GM12872 (cell line): Measurements from ENCODE around the gene GIGYF1.

Experiments
- TF ChIP-seq, protein P1 (sequence below): IDR thresholded peaks from 3 replicates; pipeline ENCODE4 v1.5.1; 2011; ENCODE audit warnings: low read depth, mild to moderate bottlenecking, low read length, moderate library complexity; ENCODE audit not compliant: insufficient read depth

The GIGYF1 gene

DNA sequence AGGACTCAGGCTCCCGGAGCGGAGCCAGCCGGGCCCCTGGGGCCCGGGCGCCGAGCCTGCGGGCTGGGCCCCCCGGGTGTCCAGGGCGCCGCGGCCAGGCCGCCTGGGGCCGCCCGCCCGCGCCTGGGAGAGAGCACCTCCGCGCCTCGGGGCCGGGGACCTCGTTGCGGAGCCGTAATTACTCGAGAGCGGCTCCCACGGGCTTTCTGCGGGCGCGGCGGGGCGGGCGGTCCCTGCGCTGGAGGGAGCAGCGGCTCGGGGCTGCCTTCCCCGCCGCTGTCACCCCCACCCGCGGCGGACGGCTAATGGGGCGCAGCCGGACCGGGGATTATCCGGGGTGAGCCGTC, 19.0 kb downstream of the GIGYF1 start:
- TF ChIP-seq, protein P1, sequence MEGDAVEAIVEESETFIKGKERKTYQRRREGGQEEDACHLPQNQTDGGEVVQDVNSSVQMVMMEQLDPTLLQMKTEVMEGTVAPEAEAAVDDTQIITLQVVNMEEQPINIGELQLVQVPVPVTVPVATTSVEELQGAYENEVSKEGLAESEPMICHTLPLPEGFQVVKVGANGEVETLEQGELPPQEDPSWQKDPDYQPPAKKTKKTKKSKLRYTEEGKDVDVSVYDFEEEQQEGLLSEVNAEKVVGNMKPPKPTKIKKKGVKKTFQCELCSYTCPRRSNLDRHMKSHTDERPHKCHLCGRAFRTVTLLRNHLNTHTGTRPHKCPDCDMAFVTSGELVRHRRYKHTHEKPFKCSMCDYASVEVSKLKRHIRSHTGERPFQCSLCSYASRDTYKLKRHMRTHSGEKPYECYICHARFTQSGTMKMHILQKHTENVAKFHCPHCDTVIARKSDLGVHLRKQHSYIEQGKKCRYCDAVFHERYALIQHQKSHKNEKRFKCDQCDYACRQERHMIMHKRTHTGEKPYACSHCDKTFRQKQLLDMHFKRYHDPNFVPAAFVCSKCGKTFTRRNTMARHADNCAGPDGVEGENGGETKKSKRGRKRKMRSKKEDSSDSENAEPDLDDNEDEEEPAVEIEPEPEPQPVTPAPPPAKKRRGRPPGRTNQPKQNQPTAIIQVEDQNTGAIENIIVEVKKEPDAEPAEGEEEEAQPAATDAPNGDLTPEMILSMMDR: no peak

DNA sequence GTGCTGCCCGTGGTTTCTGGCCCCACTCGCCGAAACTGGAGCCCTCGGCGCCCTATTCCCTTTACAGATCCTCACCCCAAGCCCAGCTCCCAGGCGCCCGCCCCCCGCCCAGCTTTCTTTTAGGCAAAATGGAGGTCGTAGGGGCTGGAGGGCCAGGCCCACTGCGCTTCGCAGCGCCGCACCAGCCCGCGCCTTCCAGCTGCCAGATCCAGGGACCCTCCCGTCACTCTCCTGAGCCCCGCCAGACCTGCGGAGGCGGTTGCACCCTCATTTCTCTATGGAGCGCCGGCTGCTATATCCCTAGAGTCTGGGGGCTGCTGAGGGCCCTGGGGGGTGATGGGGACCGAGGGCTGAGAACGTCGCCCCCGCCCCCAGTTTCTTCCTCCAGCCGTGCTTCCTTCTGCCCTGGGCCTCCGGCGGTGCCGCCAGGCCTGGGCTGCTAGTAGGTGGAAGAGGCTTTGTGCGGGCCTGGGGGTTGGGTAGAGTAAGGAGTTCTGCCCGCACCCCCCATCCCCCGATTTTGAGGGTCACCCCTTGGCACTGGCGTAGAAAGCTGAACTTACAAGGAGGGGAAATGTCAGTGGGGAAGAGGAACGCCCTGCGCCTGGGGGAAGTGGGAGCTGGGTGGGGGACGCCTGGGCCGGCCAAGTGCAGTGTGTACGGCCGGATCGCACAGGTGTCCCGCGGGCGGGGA, 19.5 kb downstream of the GIGYF1 start:
- TF ChIP-seq, protein P1: no peak

DNA sequence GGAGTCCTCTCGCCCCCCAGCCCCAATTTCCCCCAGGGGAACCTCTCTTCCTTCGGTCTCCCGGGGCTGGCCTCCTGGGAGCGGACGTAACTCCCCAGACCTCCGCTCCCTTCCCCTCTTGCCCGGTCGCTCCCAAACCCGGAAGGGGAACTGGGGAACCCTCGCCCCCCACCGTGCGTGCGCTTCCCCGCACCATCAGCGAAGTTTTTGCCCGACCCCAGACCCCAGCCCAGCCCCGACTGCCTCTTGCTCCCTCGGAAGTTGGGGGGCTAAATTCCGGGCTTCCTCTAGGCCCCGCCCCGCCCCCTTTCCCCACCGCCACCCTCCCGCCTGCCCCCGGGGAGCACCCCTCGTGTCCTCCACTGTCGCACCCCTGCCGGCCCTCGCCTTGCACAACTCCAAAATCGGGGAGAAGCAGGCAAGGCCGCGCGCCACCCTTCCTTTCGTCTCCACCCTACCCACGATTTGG, 20.1 kb downstream of the GIGYF1 start:
- TF ChIP-seq, protein P1: no peak

DNA sequence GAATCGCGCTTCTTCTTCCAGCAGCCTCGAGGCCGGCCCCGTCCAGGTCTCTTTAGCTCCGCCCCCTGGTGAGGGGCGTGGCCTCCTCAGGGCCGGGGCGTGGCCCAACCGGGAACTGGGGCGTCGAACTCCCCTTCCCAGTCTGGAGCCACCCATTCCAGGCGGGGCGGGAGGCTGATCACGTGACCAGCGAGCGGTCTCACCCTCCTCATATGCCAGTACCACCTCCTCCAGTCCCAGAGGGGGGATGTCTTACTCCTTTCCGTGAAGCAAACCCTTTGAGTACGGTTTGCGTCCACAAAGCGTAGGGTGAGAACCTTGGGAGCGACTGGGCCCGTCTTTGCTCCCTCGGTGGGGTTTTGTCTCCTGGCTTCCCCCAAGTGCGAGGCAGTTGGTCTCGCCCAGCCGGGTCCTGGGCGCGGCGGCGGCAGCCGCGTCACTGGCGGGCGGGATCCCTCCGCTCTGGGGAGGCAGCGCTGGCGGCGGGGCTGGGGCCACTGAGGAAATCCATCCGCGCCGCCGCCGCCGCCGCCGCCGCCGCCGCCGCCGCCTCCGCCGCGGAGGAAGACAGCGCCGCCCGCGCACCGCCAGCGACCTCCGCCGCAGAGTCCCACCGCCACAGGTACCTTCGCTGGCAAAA, 20.6 kb downstream of the GIGYF1 start, which contains the start of gene GNB2:
Gene GNB2, plus strand, starts transcription at position 439 of the 640 bp plus-strand sequence. CDS start 2,526 bp downstream, outside the sequence.
- TF ChIP-seq, protein P1: no peak

DNA sequence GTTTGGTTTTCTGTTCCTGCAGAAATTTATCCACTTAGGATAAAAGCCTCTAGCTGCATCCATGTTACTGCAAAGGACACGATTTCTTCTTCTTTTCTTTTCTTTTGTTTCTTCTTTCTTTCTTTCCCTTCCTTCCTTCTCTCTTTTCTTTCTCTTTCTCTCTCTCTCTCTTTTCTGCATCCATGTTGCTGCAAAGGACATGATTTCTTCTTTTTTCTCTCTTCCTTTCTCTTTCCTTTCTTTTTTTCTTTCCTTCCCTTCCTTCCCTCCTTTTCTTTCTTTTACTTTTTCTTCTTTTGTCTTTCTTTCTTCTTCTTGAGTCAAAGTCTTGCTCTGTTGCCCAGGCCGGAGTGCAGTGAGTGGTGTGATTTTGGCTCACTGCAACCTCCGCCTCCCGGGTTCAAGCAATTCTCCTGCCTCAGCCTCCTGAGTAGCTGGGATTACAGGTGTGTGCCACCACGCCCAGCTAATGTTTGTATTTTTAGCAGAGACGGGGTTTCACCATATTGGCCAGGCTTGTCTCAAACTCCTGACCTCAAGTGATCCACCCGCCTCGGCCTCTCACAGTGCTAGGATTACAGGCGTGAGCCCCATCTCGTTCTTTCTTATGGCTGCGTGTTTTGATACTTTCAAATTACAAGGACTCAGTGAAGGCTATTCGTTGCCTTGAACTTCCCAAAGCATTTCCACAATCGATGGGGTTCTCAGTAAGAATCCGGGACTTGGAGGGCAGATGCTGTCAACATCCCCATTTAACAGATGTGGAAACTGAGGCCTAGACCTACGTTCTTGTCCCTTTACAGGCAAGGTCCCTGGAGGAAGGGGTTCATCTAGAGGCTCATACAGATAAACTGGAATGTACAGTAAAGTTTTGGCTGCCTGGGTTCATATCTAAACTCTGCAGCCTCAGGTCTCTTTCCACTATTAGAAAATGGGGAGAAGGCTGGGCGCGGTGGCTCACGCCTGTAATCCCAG, 22.4 kb downstream of the GIGYF1 start:
- TF ChIP-seq, protein P1: no peak

DNA sequence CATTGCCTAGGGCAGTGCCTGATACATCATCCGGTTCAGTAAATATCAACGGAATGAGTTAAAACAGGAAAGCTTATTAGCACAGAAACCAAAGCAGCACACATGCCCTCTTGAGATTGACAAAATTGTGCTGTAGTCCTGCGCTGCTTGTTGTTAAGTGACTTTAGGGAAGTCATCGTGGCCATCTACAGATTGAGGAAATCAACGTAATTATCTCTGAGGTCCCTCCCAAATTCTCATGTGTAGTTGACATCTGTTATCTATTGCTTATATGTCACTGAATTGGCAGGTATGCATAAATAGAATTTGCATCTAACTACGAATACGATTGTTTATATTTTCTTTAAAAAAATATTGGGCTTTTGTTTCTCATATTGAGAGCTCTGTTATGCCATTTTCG, 24.0 kb downstream of the GIGYF1 start:
- TF ChIP-seq, protein P1: no peak

DNA sequence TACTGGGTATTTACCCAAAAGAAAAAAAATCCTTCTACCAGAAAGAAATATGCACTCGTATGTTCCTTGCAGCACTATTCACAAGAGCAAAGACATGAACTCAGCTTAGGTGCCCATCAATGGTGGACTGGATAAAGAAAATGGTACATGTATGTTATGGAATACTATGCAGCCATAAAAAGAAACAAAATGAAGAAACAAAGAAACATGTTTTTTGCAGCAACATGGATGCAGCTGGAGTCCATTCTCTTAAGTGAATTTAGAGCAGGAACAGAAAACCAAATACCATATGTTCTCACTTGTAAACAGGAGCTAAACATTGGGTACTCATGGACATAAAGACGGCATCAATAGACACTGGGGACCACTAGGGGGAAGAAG, 26.0 kb downstream of the GIGYF1 start:
- TF ChIP-seq, protein P1: no peak
